Endothelial cell of umbilical vein (primary cell): ENCODE results near the gene DPEP2. TPM values are rescaled to one million over a fixed set of nuclear protein-coding genes. Genes with fewer than 3 reads are reported as not detected.

ENCODE experiments used
- BruUV-seq: library from RNA; stranded (reverse); fragments of 400-500 nt; replicated peaks from 2 replicates; lab custom pipeline; 2021; lab: Mats Ljungman, UMichigan
- CTCF ChIA-PET: fragments of 300-600, 350-600 bp; sonication (Branson Sonifier 250); formaldehyde crosslinking; loops from one replicate; lab custom pipeline; 2021; ENCODE audit warnings: antibody characterized with exemption, inconsistent platforms; lab: Charles Lee
- POLR2A ChIA-PET: fragments of 300-600, 350-600 bp; sonication (Branson Sonifier 250); formaldehyde crosslinking; loops from one replicate; lab custom pipeline; 2021; ENCODE audit warnings: antibody characterized with exemption, inconsistent platforms; lab: Charles Lee
- DNase-seq: peaks from one replicate; pipeline ENCODE4 v3.0.0-alpha.2; 2011; ENCODE audit warnings: low read depth, low spot score
- FAIRE-seq: peaks from 2 replicates; lab custom pipeline; 2011; peaks lifted over from hg19 to GRCh38; lab: Jason Lieb, UNC
- H2AFZ ChIP-seq: 2 replicates; pipeline ENCODE4 v1.6.0; 2012; ENCODE audit warnings: low read depth, low read length, control low read depth, inconsistent platforms
- H3K27ac ChIP-seq: 2 replicates; pipeline ENCODE4 v1.5.1; 2011; ENCODE audit warnings: low read depth, mild to moderate bottlenecking, control low read depth, low read length, moderate library complexity; ENCODE audit not compliant: insufficient read depth
- H3K27me3 ChIP-seq, 2 experiments: 2 replicates each; pipeline versions ENCODE4 v1.6.0 to v1.6.1; 2011; ENCODE audit warnings: low read length in 2 of 2, mixed read lengths in 1 of 2; ENCODE audit not compliant: control insufficient read depth in 2 of 2, insufficient read depth in 2 of 2
- H3K36me3 ChIP-seq, 2 experiments: 2 replicates in 1 of 2; 3 replicates in 1 of 2; pipeline ENCODE4 v1.5.1; 2011; ENCODE audit warnings: low read length in 2 of 2, mild to moderate bottlenecking in 1 of 2, moderate library complexity in 1 of 2; ENCODE audit not compliant: control insufficient read depth in 2 of 2, insufficient read depth in 2 of 2; ENCODE audit errors: extremely low read depth in 1 of 2
- H3K4me1 ChIP-seq: 3 replicates; pipeline ENCODE4 v1.5.1; 2011; ENCODE audit warnings: mild to moderate bottlenecking, low read length; ENCODE audit not compliant: control insufficient read depth, insufficient read depth; ENCODE audit errors: extremely low read depth
- H3K4me2 ChIP-seq: 2 replicates; pipeline ENCODE4 v1.6.1; 2011; ENCODE audit warnings: low read length, control low read depth, mixed read lengths; ENCODE audit not compliant: insufficient read depth
- H3K4me3 ChIP-seq, 3 experiments: fragments of 200-600 bp in 1 of 3; sonication (generic), shearing (Covaris generic) in 1 of 3; replicated peaks in 1 of 3; 2 replicates each; pipeline ENCODE4 v1.5.1; 2011 to 2016; ENCODE audit warnings: control low read depth in 3 of 3, low read length in 3 of 3, mild to moderate bottlenecking in 2 of 3, inconsistent platforms in 1 of 3, low read depth in 1 of 3, moderate library complexity in 1 of 3; ENCODE audit not compliant: insufficient read depth in 1 of 3
- H3K79me2 ChIP-seq: 2 replicates; pipeline ENCODE4 v1.6.0; 2012; ENCODE audit warnings: low read length, inconsistent platforms; ENCODE audit not compliant: control insufficient read depth, insufficient read depth
- H3K9ac ChIP-seq: replicated peaks from 2 replicates; pipeline ENCODE3; 2011; ENCODE audit warnings: low read length, control low read depth; ENCODE audit not compliant: insufficient read depth; ENCODE audit errors: extremely low read depth
- H3K9me1 ChIP-seq: replicated peaks from 3 replicates; pipeline ENCODE4 v1.6.0; 2011; ENCODE audit warnings: mild to moderate bottlenecking, low read length; ENCODE audit not compliant: control insufficient read depth, insufficient read depth; ENCODE audit errors: extremely low read depth
- H3K9me3 ChIP-seq: replicated peaks from 2 replicates; pipeline ENCODE4 v1.5.1; 2012; ENCODE audit warnings: low read length, inconsistent platforms; ENCODE audit not compliant: control insufficient read depth, insufficient read depth
- H4K20me1 ChIP-seq: replicated peaks from 2 replicates; pipeline ENCODE3; 2011; ENCODE audit warnings: mild to moderate bottlenecking, low read length; ENCODE audit not compliant: control insufficient read depth, insufficient read depth; ENCODE audit errors: extremely low read depth
- CTCF ChIP-seq, 2 donors: IDR thresholded peaks; 1 replicate in 1 of 2; 2 replicates in 1 of 2; pipeline ENCODE4 v1.5.1; 2011; ENCODE audit warnings: low read length in 2 of 2, mild to moderate bottlenecking in 2 of 2, moderate library complexity in 2 of 2, control low read depth in 1 of 2, inconsistent platforms in 1 of 2, low read depth in 1 of 2; ENCODE audit not compliant: insufficient read depth in 1 of 2; ENCODE audit errors: extremely low read depth in 1 of 2
- EZH2 ChIP-seq: IDR thresholded peaks from 2 replicates; pipeline ENCODE4 v1.6.1; 2012; ENCODE audit warnings: borderline replicate concordance, low read depth, mild to moderate bottlenecking, moderate library complexity, low read length, inconsistent platforms; ENCODE audit not compliant: severe bottlenecking
- FOS ChIP-seq: IDR thresholded peaks from 2 replicates; pipeline ENCODE4 v1.6.1; 2011; ENCODE audit warnings: mild to moderate bottlenecking, low read length, moderate library complexity, borderline replicate concordance; ENCODE audit not compliant: insufficient read depth
- GATA2 ChIP-seq: IDR thresholded peaks from 2 replicates; pipeline ENCODE4 v1.7.0; 2011; ENCODE audit warnings: low read depth, mild to moderate bottlenecking, moderate library complexity, mixed read lengths, low read length; ENCODE audit not compliant: insufficient read length, insufficient read depth
- JUN ChIP-seq: IDR thresholded peaks from 2 replicates; pipeline ENCODE4 v1.6.1; 2011; ENCODE audit warnings: borderline replicate concordance, low read depth; ENCODE audit not compliant: insufficient read length, insufficient read depth
- MAX ChIP-seq: IDR thresholded peaks from 2 replicates; pipeline ENCODE4 v1.6.1; 2011; ENCODE audit not compliant: insufficient read depth, insufficient read length
- MYC ChIP-seq: IDR thresholded peaks from one replicate; pipeline ENCODE4 v1.6.1; 2011; ENCODE audit warnings: mild to moderate bottlenecking, low read depth, low read length
- POLR2A ChIP-seq: IDR thresholded peaks from 2 replicates; pipeline ENCODE4 v1.6.1; 2012; ENCODE audit warnings: low read depth, mild to moderate bottlenecking, control low read depth, low read length
- POLR2AphosphoS5 ChIP-seq: IDR thresholded peaks from 2 replicates; pipeline ENCODE4 v1.6.1; 2012; ENCODE audit warnings: low read depth, mild to moderate bottlenecking, control low read depth, low read length, moderate library complexity; ENCODE audit not compliant: insufficient read depth
- dilution Hi-C: fragments of 300-500 bp; cut with MboI; formaldehyde crosslinking; loops from one replicate; pipeline ENCODE4 v1.15.0; 2019; ENCODE audit warnings: low sequenced_read_pairs; ENCODE audit not compliant: extremely low pct_ligation_motif_present
- intact Hi-C: fragments of 100-400 bp; cut with micrococcal nuclease; formaldehyde crosslinking; loops from one replicate; pipeline ENCODE4 v1.10.0; 2022
- polyA plus RNA-seq, 4 experiments: library from polyadenylated mRNA; depleted of rRNA in 3 of 4; stranded (reverse) in 3 of 4; unstranded in 1 of 4; fragments of >200 nt; gene quantifications; 2 replicates each; pipeline versions ENCODE4 v1.2.1 to v1.2.3, GENCODE V29; 2011 to 2012; ENCODE audit warnings: missing spikeins in 1 of 4
- total RNA-seq: library from RNA; stranded (reverse); gene quantifications from 2 replicates; pipeline ENCODE4 v1.2.3, GENCODE V29; 2021

Gene DPEP2
- total and polyA plus RNA-seq, 2 donors (not counting 3 experiments of a cell fraction or from before 2014, with no cell fraction given), result 0.27 to 1.8 TPM

GRCh38 chr16:67987460-67988160, 11.7 kb downstream of the DPEP2 start:
- intact Hi-C loops (no loop called here), dilution Hi-C loops (no loop called here)
- no peak overlapping the region for H3K27ac ChIP-seq
- H3K9me3 ChIP-seq, result no peaks in the 10 kb centered on the region
- POLR2A ChIA-PET, result no interaction called here
- FAIRE-seq, result peak; percentile 53
- H3K4me3 ChIP-seq, result no peak overlapping the region
- DNase-seq, result peak; percentile 33
- H3K36me3 ChIP-seq, result no peaks in the 10 kb centered on the region
- H3K79me2 ChIP-seq, result no peaks in the 10 kb centered on the region
- peak overlapping the region; percentile 82 for H2AFZ ChIP-seq
- H4K20me1 ChIP-seq, result no peaks in the 10 kb centered on the region
- CTCF ChIA-PET, result interaction anchor here (0.8 to 4.9 kb wide), 3 partner anchors 8 to 53 kb away, joined by 4 to 23 read pairs (median 4); no protein-coding TSS in a partner anchor
- H3K4me1 ChIP-seq, result peaks cover 17% of the 10 kb centered on the region
- TF ChIP-seq CTCF (IDR thresholded peaks at IDR 0.05; ENCODE audit: extremely low read depth in 1 of 2, insufficient read depth in 1 of 2, low read depth in 1 of 2, low read length in 2 of 2), result no peak
- TF ChIP-seq MYC, result no peak
- TF ChIP-seq GATA2, result no peak
- no peak for TF ChIP-seq FOS
- TF ChIP-seq POLR2A, result no peak
- no peak for TF ChIP-seq JUN
- TF ChIP-seq MAX, result no peak
- no peak for TF ChIP-seq POLR2AphosphoS5
- no peak for TF ChIP-seq EZH2
- no peaks in the 10 kb centered on the region for H3K9me1 ChIP-seq
- no peak overlapping the region for H3K9ac ChIP-seq
- no peak overlapping the region for H3K4me2 ChIP-seq
- BruUV-seq, result no TSS peak
- no peaks in the 10 kb centered on the region for H3K27me3 ChIP-seq
